Measurements from ENCODE around the gene KCNJ16.

KCNJ16 gene

GRCh38 chr17:70078994-70079531 is 4.0 kb downstream of the KCNJ16 start:
- DNase-seq (ENCODE audit: low spot score), result no peak
- in situ Hi-C loops (cut with MboI; ENCODE audit: low sequenced_read_pairs, unreplicated experiment), result no loop called here
- TF ChIP-seq CTCF (IDR thresholded peaks at IDR 0.05; ENCODE audit: borderline replicate concordance, control extremely low read depth, extremely low read depth, insufficient read depth, missing control alignments), result no peak

GRCh38 chr17:70080541-70081347 is 5.7 kb downstream of the KCNJ16 start:
- in situ Hi-C loops (cut with MboI; ENCODE audit: low sequenced_read_pairs, unreplicated experiment), result no loop called here
- DNase-seq (ENCODE audit: low spot score), result no peak
- no peak for TF ChIP-seq CTCF (IDR thresholded peaks at IDR 0.05; ENCODE audit: borderline replicate concordance, control extremely low read depth, extremely low read depth, insufficient read depth, missing control alignments)

- no peak for TF ChIP-seq CTCF (IDR thresholded peaks at IDR 0.05; ENCODE audit: borderline replicate concordance, control extremely low read depth, extremely low read depth, insufficient read depth, missing control alignments)
- in situ Hi-C loops (cut with MboI; ENCODE audit: low sequenced_read_pairs, unreplicated experiment), result no loop called here
- DNase-seq (ENCODE audit: low spot score), result no peak
Observed at GRCh38 chr17:70081885-70082284, 6.9 kb downstream of the KCNJ16 start.

- in situ Hi-C loops (cut with MboI; ENCODE audit: low sequenced_read_pairs, unreplicated experiment), result no loop called here
- TF ChIP-seq CTCF (IDR thresholded peaks at IDR 0.05; ENCODE audit: borderline replicate concordance, control extremely low read depth, extremely low read depth, insufficient read depth, missing control alignments), result no peak
- DNase-seq (ENCODE audit: low spot score), result no peak
Observed at GRCh38 chr17:70084476-70084875, 9.5 kb downstream of the KCNJ16 start.

GRCh38 chr17:70086516-70086915 is 11.5 kb downstream of the KCNJ16 start:
- TF ChIP-seq CTCF (IDR thresholded peaks at IDR 0.05; ENCODE audit: borderline replicate concordance, control extremely low read depth, extremely low read depth, insufficient read depth, missing control alignments), result no peak
- DNase-seq (ENCODE audit: low spot score), result no peak
- in situ Hi-C loops (cut with MboI; ENCODE audit: low sequenced_read_pairs, unreplicated experiment), result no loop called here

- in situ Hi-C loops (cut with MboI; ENCODE audit: low sequenced_read_pairs, unreplicated experiment), result no loop called here
- TF ChIP-seq CTCF (IDR thresholded peaks at IDR 0.05; ENCODE audit: borderline replicate concordance, control extremely low read depth, extremely low read depth, insufficient read depth, missing control alignments), result no peak
- no peak for DNase-seq (ENCODE audit: low spot score)
Observed at GRCh38 chr17:70089513-70090148, 14.6 kb downstream of the KCNJ16 start.
